Measurements from ENCODE around the gene CAPN5. TPM values are rescaled to one million over a fixed set of nuclear protein-coding genes. Genes with fewer than 3 reads are reported as not detected.

CAPN5 gene
- total RNA-seq, 1 experiment from 2014 or later: 22.3 TPM

DNA sequence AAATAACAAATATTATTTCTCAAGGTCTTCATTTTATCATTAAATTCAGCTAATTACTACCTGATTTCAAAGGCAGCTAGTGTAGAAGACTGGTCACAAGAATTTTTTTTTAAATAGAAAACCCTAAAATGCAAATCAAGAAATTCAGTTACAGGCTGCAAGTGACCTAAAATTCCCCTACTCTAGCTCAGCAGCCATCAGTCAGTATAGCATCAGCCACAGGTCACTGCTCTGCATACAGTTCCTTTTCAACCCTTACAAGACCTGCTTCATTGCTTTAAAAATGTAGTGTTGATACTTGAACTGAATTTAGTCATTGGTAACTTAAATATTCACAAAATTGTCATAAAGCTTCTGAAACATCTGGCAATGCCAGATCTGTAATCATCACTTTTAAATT, 42.0 kb upstream of the CAPN5 start:
- no peaks in the 10 kb centered on the region for H3K27me3 Mint-ChIP-seq (ENCODE audit: unreplicated experiment)
- no peak for DNase-seq
- intact Hi-C loops (cut with micrococcal nuclease; ENCODE audit: unreplicated experiment): loop anchor here (5.0 kb wide), 3 partner anchors 42 to 212 kb away; no protein-coding TSS in a partner anchor
- CTCF ChIA-PET: no interaction called here
- peaks cover 56% of the 10 kb centered on the region for H3K4me1 Mint-ChIP-seq (ENCODE audit: low read depth, unreplicated experiment)
- H3K27ac Mint-ChIP-seq (ENCODE audit: unreplicated experiment): peak overlapping the region; percentile 60
- BruUV-seq (replicated peaks): no TSS peak
- TF ChIP-seq, protein P1, sequence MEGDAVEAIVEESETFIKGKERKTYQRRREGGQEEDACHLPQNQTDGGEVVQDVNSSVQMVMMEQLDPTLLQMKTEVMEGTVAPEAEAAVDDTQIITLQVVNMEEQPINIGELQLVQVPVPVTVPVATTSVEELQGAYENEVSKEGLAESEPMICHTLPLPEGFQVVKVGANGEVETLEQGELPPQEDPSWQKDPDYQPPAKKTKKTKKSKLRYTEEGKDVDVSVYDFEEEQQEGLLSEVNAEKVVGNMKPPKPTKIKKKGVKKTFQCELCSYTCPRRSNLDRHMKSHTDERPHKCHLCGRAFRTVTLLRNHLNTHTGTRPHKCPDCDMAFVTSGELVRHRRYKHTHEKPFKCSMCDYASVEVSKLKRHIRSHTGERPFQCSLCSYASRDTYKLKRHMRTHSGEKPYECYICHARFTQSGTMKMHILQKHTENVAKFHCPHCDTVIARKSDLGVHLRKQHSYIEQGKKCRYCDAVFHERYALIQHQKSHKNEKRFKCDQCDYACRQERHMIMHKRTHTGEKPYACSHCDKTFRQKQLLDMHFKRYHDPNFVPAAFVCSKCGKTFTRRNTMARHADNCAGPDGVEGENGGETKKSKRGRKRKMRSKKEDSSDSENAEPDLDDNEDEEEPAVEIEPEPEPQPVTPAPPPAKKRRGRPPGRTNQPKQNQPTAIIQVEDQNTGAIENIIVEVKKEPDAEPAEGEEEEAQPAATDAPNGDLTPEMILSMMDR (IDR thresholded peaks at IDR 0.05; ENCODE audit: unreplicated experiment): no peak
- H3K9me3 Mint-ChIP-seq (ENCODE audit: low read depth, unreplicated experiment): no peaks in the 10 kb centered on the region
- H3K4me3 Mint-ChIP-seq (ENCODE audit: low read depth, unreplicated experiment): no peak overlapping the region
- peaks cover 14% of the 10 kb centered on the region for H3K36me3 Mint-ChIP-seq (ENCODE audit: insufficient read depth, unreplicated experiment)

DNA sequence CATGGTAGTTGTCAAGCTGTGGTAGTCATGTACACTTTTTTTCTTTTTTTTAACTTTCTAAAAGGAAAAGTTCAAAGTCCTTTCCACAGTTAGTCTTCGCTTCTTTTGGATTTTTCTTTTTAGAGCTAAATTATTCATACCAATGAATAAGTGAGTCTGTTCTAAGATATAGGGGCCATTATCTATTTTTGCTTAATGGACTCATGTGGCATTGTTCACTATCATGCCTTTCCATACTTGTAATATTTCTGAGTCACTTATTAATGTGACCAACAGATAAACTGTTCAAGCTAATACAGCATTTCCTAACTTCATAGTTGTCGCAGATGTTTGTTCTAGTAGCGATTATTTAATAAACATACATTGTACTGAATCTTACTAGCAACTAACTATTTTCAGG, 40.5 kb upstream of the CAPN5 start:
- TF ChIP-seq, protein P1 (IDR thresholded peaks at IDR 0.05; ENCODE audit: unreplicated experiment): no peak
- CTCF ChIA-PET: interaction anchor here (0.6 to 2.3 kb wide), 7 partner anchors 9 to 107 kb away, joined by 3 to 28 read pairs (median 5); no protein-coding TSS in a partner anchor
- intact Hi-C loops (cut with micrococcal nuclease; ENCODE audit: unreplicated experiment): loop anchor here (2.0 to 5.0 kb wide), 4 partner anchors 44 to 214 kb away; no protein-coding TSS in a partner anchor
- Mint-ChIP-seq H3K4me1 (ENCODE audit: low read depth, unreplicated experiment) (peaks cover 57% of the 10 kb centered on the region), H3K36me3 (ENCODE audit: insufficient read depth, unreplicated experiment) (peaks cover 13% of the 10 kb centered on the region), H3K27ac (ENCODE audit: unreplicated experiment) (peak overlapping the region; percentile 88), H3K4me3 (ENCODE audit: low read depth, unreplicated experiment) (no peak overlapping the region), H3K27me3 (ENCODE audit: unreplicated experiment) (no peaks in the 10 kb centered on the region), H3K9me3 (ENCODE audit: low read depth, unreplicated experiment) (no peaks in the 10 kb centered on the region)
- DNase-seq: no peak
- BruUV-seq (replicated peaks): no TSS peak

DNA sequence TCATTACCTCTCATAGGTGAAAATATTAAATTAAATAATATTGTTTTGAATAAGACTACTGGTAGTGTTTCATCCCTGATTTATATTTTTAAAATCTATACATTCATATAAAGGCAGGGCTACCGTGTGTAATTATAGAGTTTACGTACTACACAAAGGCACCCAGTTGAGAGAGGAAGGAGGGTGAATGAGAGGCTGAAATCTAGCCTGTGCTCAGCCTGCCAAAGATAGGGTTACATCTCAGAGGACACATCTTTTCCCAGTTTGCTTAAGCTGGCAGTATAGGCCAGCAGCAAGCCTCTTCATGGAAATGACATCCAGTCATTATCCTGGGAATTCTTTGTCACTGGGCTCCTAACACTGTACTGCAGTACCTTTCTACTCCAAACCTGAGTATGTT, 40.0 kb upstream of the CAPN5 start:
- BruUV-seq (replicated peaks): no TSS peak
- Mint-ChIP-seq H3K4me3 (ENCODE audit: low read depth, unreplicated experiment) (no peak overlapping the region), H3K27me3 (ENCODE audit: unreplicated experiment) (no peaks in the 10 kb centered on the region), H3K36me3 (ENCODE audit: insufficient read depth, unreplicated experiment) (peaks cover 13% of the 10 kb centered on the region), H3K9me3 (ENCODE audit: low read depth, unreplicated experiment) (no peaks in the 10 kb centered on the region), H3K27ac (ENCODE audit: unreplicated experiment) (no peak overlapping the region), H3K4me1 (ENCODE audit: low read depth, unreplicated experiment) (peaks cover 61% of the 10 kb centered on the region)
- intact Hi-C loops (cut with micrococcal nuclease; ENCODE audit: unreplicated experiment): loop anchor here (2.0 to 5.0 kb wide), 4 partner anchors 44 to 214 kb away; no protein-coding TSS in a partner anchor
- DNase-seq: no peak
- TF ChIP-seq, protein P1 (IDR thresholded peaks at IDR 0.05; ENCODE audit: unreplicated experiment): no peak
- CTCF ChIA-PET: interaction anchor here (0.9 to 2.3 kb wide), 9 partner anchors 9 to 107 kb away, joined by 3 to 28 read pairs (median 3); no protein-coding TSS in a partner anchor

DNA sequence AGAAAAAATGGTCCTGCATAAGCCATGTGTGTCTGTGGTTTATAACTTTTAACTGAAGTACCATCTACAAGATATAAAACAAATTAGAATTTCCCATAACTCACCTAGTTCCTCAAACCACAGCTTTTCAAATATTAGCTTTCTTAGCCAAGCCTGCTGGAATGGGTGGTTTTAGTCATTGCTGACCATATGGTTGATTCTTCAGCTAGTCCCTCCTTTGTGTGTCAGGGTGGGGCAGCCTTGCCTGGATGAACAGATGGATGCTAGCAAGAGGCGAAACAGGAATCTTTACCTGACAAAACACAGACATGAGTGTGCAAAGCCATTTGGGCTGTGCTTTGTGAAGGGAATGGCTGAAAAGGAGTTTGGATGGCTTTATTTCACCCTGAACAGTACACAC, 39.5 kb upstream of the CAPN5 start:
- TF ChIP-seq, protein P1 (IDR thresholded peaks at IDR 0.05; ENCODE audit: unreplicated experiment): no peak
- intact Hi-C loops (cut with micrococcal nuclease; ENCODE audit: unreplicated experiment): loop anchor here (2.0 to 5.0 kb wide), 4 partner anchors 45 to 215 kb away; no protein-coding TSS in a partner anchor
- peak; percentile 43 for DNase-seq
- peaks cover 61% of the 10 kb centered on the region for H3K4me1 Mint-ChIP-seq (ENCODE audit: low read depth, unreplicated experiment)
- no TSS peak for BruUV-seq (replicated peaks)
- H3K36me3 Mint-ChIP-seq (ENCODE audit: insufficient read depth, unreplicated experiment): peaks cover 13% of the 10 kb centered on the region
- H3K9me3 Mint-ChIP-seq (ENCODE audit: low read depth, unreplicated experiment): no peaks in the 10 kb centered on the region
- CTCF ChIA-PET: interaction anchor here (0.9 to 2.3 kb wide), 8 partner anchors 8 to 108 kb away, joined by 3 to 28 read pairs (median 4); no protein-coding TSS in a partner anchor
- no peaks in the 10 kb centered on the region for H3K27me3 Mint-ChIP-seq (ENCODE audit: unreplicated experiment)
- H3K27ac Mint-ChIP-seq (ENCODE audit: unreplicated experiment): peak overlapping the region; percentile 52
- no peak overlapping the region for H3K4me3 Mint-ChIP-seq (ENCODE audit: low read depth, unreplicated experiment)

Measured in Calu3 (cell line).